ENCODE results near the gene KLRC1. TPM values are rescaled to one million over a fixed set of nuclear protein-coding genes. Genes with fewer than 3 reads are reported as not detected.

The KLRC1 gene
- total and polyA plus RNA-seq, 2 of the 8 experiments (the other 6 are each of a cell fraction or from before 2014, with no cell fraction given) = not detected

GRCh38 chr12:10400829-10401228 is 52.3 kb downstream of the KLRC1 start:
- H2BK120ac ChIP-seq (replicated peaks; ENCODE audit: low read depth, low read length) = no peak overlapping the region
- no peak overlapping the region for H2BK15ac ChIP-seq (ENCODE audit: low read length)
- no peak overlapping the region for H3K18ac ChIP-seq (ENCODE audit: extremely low read depth, low read length)
- ChIA-PET CTCF (ENCODE audit: partially characterized antibody) (no interaction called here), POLR2A (ENCODE audit: partially characterized antibody) (no interaction called here)
- no peak overlapping the region for H2AK5ac ChIP-seq (ENCODE audit: low read depth, low read length)
- no peaks in the 10 kb centered on the region for H4K20me1 ChIP-seq (replicated peaks in 1 of 2; ENCODE audit: control insufficient read depth in 1 of 2, insufficient read depth in 2 of 2, low read length in 2 of 2)
- H3K23me2 ChIP-seq (ENCODE audit: low read depth, low read length) = no peaks in the 10 kb centered on the region
- no peak overlapping the region for H2BK20ac ChIP-seq (ENCODE audit: low read length)
- no peaks in the 10 kb centered on the region for H3K36me3 ChIP-seq (ENCODE audit: control insufficient read depth in 2 of 4, insufficient read depth in 4 of 4, low read length in 3 of 4)
- H3K79me1 ChIP-seq (ENCODE audit: low read depth, low read length) = no peaks in the 10 kb centered on the region
- H3K27ac ChIP-seq (ENCODE audit: low read depth, low read length) = no peak overlapping the region
- DNase-seq (ENCODE audit: low read depth in 1 of 2, low spot score in 2 of 2) = no peak
- H3K79me2 ChIP-seq (ENCODE audit: control insufficient read depth in 1 of 2, insufficient read depth in 2 of 2, low read length in 2 of 2) = no peaks in the 10 kb centered on the region
- H4K8ac ChIP-seq (ENCODE audit: extremely low read depth, insufficient read depth, low read length) = no peak overlapping the region
- no peak overlapping the region for H4K91ac ChIP-seq (replicated peaks; ENCODE audit: insufficient read length, low read length)
- H3K4me2 ChIP-seq (ENCODE audit: insufficient read depth in 1 of 2, low read depth in 2 of 2, low read length in 2 of 2) = no peak overlapping the region
- H3K23ac ChIP-seq (ENCODE audit: insufficient read length) = no peak overlapping the region
- no peak overlapping the region for H2AFZ ChIP-seq (ENCODE audit: low read length)
- no peak for FAIRE-seq
- no peaks in the 10 kb centered on the region for H3K4me1 ChIP-seq (replicated peaks in 1 of 4; ENCODE audit: control insufficient read depth in 3 of 4, insufficient read depth in 4 of 4, low read length in 3 of 4)
- no peak overlapping the region for H3K14ac ChIP-seq (ENCODE audit: insufficient read length)
- H3K27me3 ChIP-seq (replicated peaks in 1 of 4; ENCODE audit: control insufficient read depth in 3 of 4, extremely low read depth in 1 of 4, insufficient read depth in 3 of 4, low read length in 3 of 4) = peaks cover 0 to 1% (median 0%) of the 10 kb centered on the region in 4 experiments; a peak in 1 of 7 replicates
- H4K5ac ChIP-seq (ENCODE audit: insufficient read length, low read depth, low read length) = no peak overlapping the region
- peaks cover 0 to 5% of the 10 kb centered on the region in 2 experiments; a peak in 1 of 4 replicates for H3K9me3 ChIP-seq (ENCODE audit: insufficient read depth in 2 of 2, low read depth in 1 of 2, low read length in 1 of 2)
- no peak for TF ChIP-seq ASH2L (IDR thresholded peaks at IDR 0.05; ENCODE audit: low read length)
- TF ChIP-seq NRF1 (IDR thresholded peaks at IDR 0.05; ENCODE audit: low read depth, low read length) = no peak
- TF ChIP-seq SIRT6 (IDR thresholded peaks at IDR 0.05; ENCODE audit: low read length) = no peak
- TF ChIP-seq CHD1 (IDR thresholded peaks at IDR 0.05; ENCODE audit: low read depth, low read length) = no peak
- TF ChIP-seq NANOG (IDR thresholded peaks at IDR 0.05; ENCODE audit: insufficient read depth, low read depth, low read length, poor library complexity, severe bottlenecking) = no peak
- no peak for TF ChIP-seq TCF12 (IDR thresholded peaks at IDR 0.05; ENCODE audit: low read depth, low read length)
- H3K4me3 ChIP-seq (ENCODE audit: extremely low read depth in 1 of 4, insufficient read depth in 2 of 4, low read depth in 3 of 4, low read length in 4 of 4) = no peak overlapping the region
- H3K56ac ChIP-seq (replicated peaks; ENCODE audit: insufficient read length, low read depth, low read length) = no peak overlapping the region
- H2BK12ac ChIP-seq (ENCODE audit: low read depth, low read length) = no peak overlapping the region
- H3K4ac ChIP-seq (replicated peaks; ENCODE audit: insufficient read length, low read depth, low read length) = no peak overlapping the region
- no peak overlapping the region for H3K9ac ChIP-seq (replicated peaks in 1 of 4; ENCODE audit: extremely low read depth in 1 of 4, low read depth in 3 of 4, low read length in 3 of 4)
- no peak overlapping the region for H2BK5ac ChIP-seq (ENCODE audit: low read depth, low read length)
